Keratinocyte (primary cell): Measurements from ENCODE around the gene ALDOA. TPM values are rescaled to one million over a fixed set of nuclear protein-coding genes. Genes with fewer than 3 reads are reported as not detected.

Source experiments
- DNase-seq: peaks from one replicate; pipeline ENCODE4 v3.0.0-alpha.2; 2011; ENCODE audit warnings: low read depth, missing footprints, low spot score
- FAIRE-seq: peaks from 2 replicates; lab custom pipeline; 2011; peaks lifted over from hg19 to GRCh38; lab: Jason Lieb, UNC
- H2AFZ ChIP-seq: 2 replicates; pipeline ENCODE4 v1.6.0; 2012; ENCODE audit warnings: low read length, control low read depth, inconsistent platforms; ENCODE audit not compliant: control insufficient read depth
- H3K27ac ChIP-seq: 2 replicates; pipeline ENCODE4 v1.5.1; 2011; ENCODE audit warnings: low read length; ENCODE audit not compliant: control insufficient read depth, insufficient read depth
- H3K27me3 ChIP-seq: 3 replicates; pipeline ENCODE4 v1.6.0; 2011; ENCODE audit warnings: low read length; ENCODE audit not compliant: control insufficient read depth, insufficient read depth; ENCODE audit errors: extremely low read depth
- H3K36me3 ChIP-seq, 2 experiments: 2 replicates in 1 of 2; 3 replicates in 1 of 2; pipeline ENCODE4 v1.5.1; 2011; ENCODE audit warnings: low read length in 2 of 2, mild to moderate bottlenecking in 1 of 2; ENCODE audit not compliant: control insufficient read depth in 2 of 2, insufficient read depth in 2 of 2; ENCODE audit errors: extremely low read depth in 1 of 2
- H3K4me1 ChIP-seq: 3 replicates; pipeline ENCODE4 v1.5.1; 2011; ENCODE audit warnings: low read length; ENCODE audit not compliant: control insufficient read depth, insufficient read depth; ENCODE audit errors: extremely low read depth
- H3K4me2 ChIP-seq: 3 replicates; pipeline ENCODE4 v1.6.0; 2011; ENCODE audit warnings: low read depth, low read length; ENCODE audit not compliant: control insufficient read depth, insufficient read depth; ENCODE audit errors: extremely low read depth
- H3K4me3 ChIP-seq, 3 experiments: fragments of 200-600 bp in 1 of 3; sonication (generic) in 1 of 3; 2 replicates in 2 of 3; 3 replicates in 1 of 3; pipeline ENCODE4 v1.5.1; 2011 to 2016; ENCODE audit warnings: low read length in 3 of 3, mild to moderate bottlenecking in 3 of 3, control low read depth in 2 of 3, inconsistent platforms in 1 of 3, low read depth in 1 of 3, mixed read lengths in 1 of 3, mixed run types in 1 of 3, moderate library complexity in 1 of 3; ENCODE audit not compliant: control insufficient read depth in 2 of 3, insufficient read depth in 2 of 3; ENCODE audit errors: extremely low read depth in 1 of 3
- H3K79me2 ChIP-seq: 2 replicates; pipeline ENCODE4 v1.6.0; 2012; ENCODE audit warnings: low read length; ENCODE audit not compliant: control insufficient read depth, insufficient read depth
- H3K9ac ChIP-seq: 3 replicates; pipeline ENCODE4 v1.6.0; 2011; ENCODE audit warnings: low read length; ENCODE audit not compliant: control insufficient read depth, insufficient read depth; ENCODE audit errors: extremely low read depth
- H3K9me1 ChIP-seq: 3 replicates; pipeline ENCODE4 v1.6.0; 2011; ENCODE audit warnings: low read length; ENCODE audit not compliant: control insufficient read depth, insufficient read depth; ENCODE audit errors: extremely low read depth
- H3K9me3 ChIP-seq: 2 replicates; pipeline ENCODE4 v1.5.1; 2012; ENCODE audit warnings: low read depth, low read length; ENCODE audit not compliant: control insufficient read depth
- H4K20me1 ChIP-seq: 3 replicates; pipeline ENCODE4 v1.6.0; 2011; ENCODE audit warnings: low read length; ENCODE audit not compliant: control insufficient read depth, insufficient read depth; ENCODE audit errors: extremely low read depth
- EZH2 ChIP-seq: IDR thresholded peaks from one replicate; pipeline ENCODE4 v1.6.1; 2012; ENCODE audit warnings: inconsistent platforms, mild to moderate bottlenecking, low read length, moderate library complexity
- dilution Hi-C: fragments of 300-500 bp; cut with MboI; formaldehyde crosslinking; loops from one replicate; pipeline ENCODE4 v1.7.0; 2020; ENCODE audit warnings: low sequenced_read_pairs; ENCODE audit not compliant: extremely low pct_ligation_motif_present
- polyA plus RNA-seq, 5 experiments: library from polyadenylated mRNA; depleted of rRNA in 3 of 5; stranded (reverse) in 3 of 5; stranded (forward) in 1 of 5; unstranded in 1 of 5; fragments of >200 nt; gene quantifications; 1 replicate in 1 of 5; 2 replicates in 3 of 5; 3 replicates in 1 of 5; pipeline versions ENCODE4 v1.2.1 to v1.2.3, GENCODE V29; 2011 to 2012; ENCODE audit warnings: missing spikeins in 2 of 5, low read depth in 1 of 5, low replicate concordance in 1 of 5
- TF ChIP-seq, protein P1 (sequence below), 3 experiments: IDR thresholded peaks in 1 of 3; conservative IDR thresholded peaks in 1 of 3; optimal IDR thresholded peaks in 1 of 3; 2 replicates in 2 of 3; 3 replicates in 1 of 3; pipeline versions ENCODE3 to v1.5.1; 2011; ENCODE audit warnings: low read length in 3 of 3, mild to moderate bottlenecking in 3 of 3, moderate library complexity in 2 of 3, control low read depth in 1 of 3, inconsistent platforms in 1 of 3; ENCODE audit not compliant: insufficient read depth in 2 of 3; ENCODE audit errors: extremely low read depth in 1 of 3

ALDOA gene
- polyA plus RNA-seq, 1 donor (not counting 4 experiments of a cell fraction or from before 2014, with no cell fraction given), result 800 TPM

DNA sequence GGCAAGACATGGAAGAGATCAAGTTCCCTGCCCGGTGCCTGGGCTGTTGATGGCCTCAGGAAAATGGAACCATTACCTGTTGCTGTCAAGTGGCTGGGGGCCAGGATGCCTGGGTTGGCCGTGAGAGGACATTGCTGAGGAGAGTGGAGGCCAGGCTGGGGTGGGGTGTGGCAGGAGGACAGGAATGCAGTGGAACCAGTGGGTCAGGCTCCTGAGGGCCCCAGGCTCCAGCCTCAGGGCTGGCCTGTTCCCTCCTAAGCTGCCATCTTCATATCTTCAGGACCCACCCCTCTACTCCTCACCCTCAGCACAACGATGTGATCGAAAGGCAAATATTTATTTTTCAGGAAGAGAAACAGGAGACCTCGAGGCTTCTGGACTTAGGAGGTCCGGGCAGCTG lies 38.9 kb downstream of the ALDOA start:
- dilution Hi-C loops, result no loop called here
- H3K4me3 ChIP-seq, result no peak overlapping the region
- no peak overlapping the region for H2AFZ ChIP-seq
- H3K4me2 ChIP-seq, result peak overlapping the region; percentile 8
- TF ChIP-seq, protein P1, sequence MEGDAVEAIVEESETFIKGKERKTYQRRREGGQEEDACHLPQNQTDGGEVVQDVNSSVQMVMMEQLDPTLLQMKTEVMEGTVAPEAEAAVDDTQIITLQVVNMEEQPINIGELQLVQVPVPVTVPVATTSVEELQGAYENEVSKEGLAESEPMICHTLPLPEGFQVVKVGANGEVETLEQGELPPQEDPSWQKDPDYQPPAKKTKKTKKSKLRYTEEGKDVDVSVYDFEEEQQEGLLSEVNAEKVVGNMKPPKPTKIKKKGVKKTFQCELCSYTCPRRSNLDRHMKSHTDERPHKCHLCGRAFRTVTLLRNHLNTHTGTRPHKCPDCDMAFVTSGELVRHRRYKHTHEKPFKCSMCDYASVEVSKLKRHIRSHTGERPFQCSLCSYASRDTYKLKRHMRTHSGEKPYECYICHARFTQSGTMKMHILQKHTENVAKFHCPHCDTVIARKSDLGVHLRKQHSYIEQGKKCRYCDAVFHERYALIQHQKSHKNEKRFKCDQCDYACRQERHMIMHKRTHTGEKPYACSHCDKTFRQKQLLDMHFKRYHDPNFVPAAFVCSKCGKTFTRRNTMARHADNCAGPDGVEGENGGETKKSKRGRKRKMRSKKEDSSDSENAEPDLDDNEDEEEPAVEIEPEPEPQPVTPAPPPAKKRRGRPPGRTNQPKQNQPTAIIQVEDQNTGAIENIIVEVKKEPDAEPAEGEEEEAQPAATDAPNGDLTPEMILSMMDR (optimal IDR thresholded peaks at IDR 0.05 in 1 of 3, IDR thresholded peaks at IDR 0.05 in 1 of 3, conservative IDR thresholded peaks at IDR 0.05 in 1 of 3; ENCODE audit: extremely low read depth in 1 of 3, insufficient read depth in 2 of 3, low read length in 3 of 3), result no peak
- no peak for TF ChIP-seq EZH2
- peaks cover 0 to 4% of the 10 kb centered on the region in 2 experiments for H3K36me3 ChIP-seq
- no peaks in the 10 kb centered on the region for H3K27me3 ChIP-seq
- H3K27ac ChIP-seq, result no peak overlapping the region
- no peaks in the 10 kb centered on the region for H3K9me3 ChIP-seq
- FAIRE-seq, result no peak
- DNase-seq, result no peak
- H3K79me2 ChIP-seq, result no peaks in the 10 kb centered on the region
- H3K9me1 ChIP-seq, result no peaks in the 10 kb centered on the region
- no peak overlapping the region for H3K9ac ChIP-seq
- H4K20me1 ChIP-seq, result no peaks in the 10 kb centered on the region
- no peaks in the 10 kb centered on the region for H3K4me1 ChIP-seq

DNA sequence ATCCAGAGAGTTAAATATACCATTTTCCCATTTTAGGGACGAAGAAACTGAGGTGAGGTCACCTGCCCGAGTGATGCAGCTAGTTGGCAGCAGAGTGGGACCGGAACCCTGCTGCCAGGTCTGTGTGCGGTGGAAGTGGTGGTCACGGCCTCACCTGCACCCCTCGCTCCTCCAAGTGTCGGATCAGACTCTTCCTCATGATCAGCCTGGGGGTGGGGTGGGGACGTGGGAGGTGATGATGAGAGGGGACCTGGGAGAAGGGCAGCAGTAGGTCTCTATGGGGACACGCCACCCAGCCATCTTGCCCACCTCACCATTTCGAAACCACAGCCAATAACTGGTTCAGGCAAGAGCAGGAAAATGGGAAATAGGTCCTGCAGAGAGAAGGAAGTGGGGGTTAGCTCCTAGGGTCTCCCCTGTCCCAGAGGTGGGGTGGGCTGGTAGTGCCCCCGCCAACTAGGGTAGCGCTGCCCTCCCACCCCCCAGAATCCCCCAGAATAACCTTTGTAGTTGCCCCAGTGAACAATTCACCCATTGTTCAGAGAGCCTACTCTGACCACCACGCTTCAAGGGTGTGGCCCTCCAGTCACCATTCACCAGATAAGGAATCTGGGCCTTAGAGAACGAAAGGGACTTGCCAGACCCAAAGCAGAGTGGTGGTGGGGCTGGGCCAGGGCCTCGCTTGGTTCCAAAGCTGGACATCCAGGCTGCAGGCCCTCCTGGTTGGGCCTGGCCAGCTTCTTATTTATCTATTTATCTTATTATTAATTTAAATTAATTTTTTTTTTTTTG lies 42.7 kb downstream of the ALDOA start:
- peaks cover 0 to 8% of the 10 kb centered on the region in 2 experiments for H3K36me3 ChIP-seq
- H3K4me3 ChIP-seq, result no peak overlapping the region
- no peaks in the 10 kb centered on the region for H4K20me1 ChIP-seq
- no peaks in the 10 kb centered on the region for H3K9me1 ChIP-seq
- TF ChIP-seq EZH2, result no peak
- TF ChIP-seq, protein P1 (optimal IDR thresholded peaks at IDR 0.05 in 1 of 3, IDR thresholded peaks at IDR 0.05 in 1 of 3, conservative IDR thresholded peaks at IDR 0.05 in 1 of 3; ENCODE audit: extremely low read depth in 1 of 3, insufficient read depth in 2 of 3, low read length in 3 of 3), result no peak
- H3K4me1 ChIP-seq, result peaks cover 4% of the 10 kb centered on the region
- no peaks in the 10 kb centered on the region for H3K79me2 ChIP-seq
- FAIRE-seq (no peak), DNase-seq (no peak)
- no peaks in the 10 kb centered on the region for H3K9me3 ChIP-seq
- no peak overlapping the region for H3K4me2 ChIP-seq
- dilution Hi-C loops, result no loop called here
- H3K27me3 ChIP-seq, result no peaks in the 10 kb centered on the region
- H3K9ac ChIP-seq, result no peak overlapping the region
- no peak overlapping the region for H3K27ac ChIP-seq
- no peak overlapping the region for H2AFZ ChIP-seq
